HL-60 (cell line): Measurements from ENCODE around the gene TMPRSS13.

Source experiments
- DNase-seq, 2 experiments: peaks; one replicate each; pipeline ENCODE4 v3.0.0-alpha.2; 2010 to 2020; ENCODE audit warnings: low read depth in 1 of 2, low spot score in 1 of 2
- H3K27ac ChIP-seq: fragments of 250-450 bp; sonication (Bioruptor Pico); replicated peaks from 2 replicates; pipeline ENCODE4 v1.5.1; 2020; ENCODE audit warnings: mild to moderate bottlenecking, moderate library complexity
- H3K27me3 ChIP-seq: fragments of 250-450 bp; sonication (Bioruptor Pico); 2 replicates; pipeline ENCODE4 v1.5.1; 2021; ENCODE audit warnings: mild to moderate bottlenecking, moderate library complexity; ENCODE audit not compliant: insufficient read depth, poor library complexity, severe bottlenecking
- H3K4me3 ChIP-seq: replicated peaks from 2 replicates; pipeline ENCODE4 v1.5.1; 2011; ENCODE audit warnings: mild to moderate bottlenecking, control low read depth, low read length; ENCODE audit not compliant: insufficient read depth
- GABPA ChIP-seq: IDR thresholded peaks from 2 replicates; pipeline ENCODE4 v1.6.1; 2012; ENCODE audit warnings: low read depth
- POLR2AphosphoS5 ChIP-seq: IDR thresholded peaks from 2 replicates; pipeline ENCODE4 v1.6.1; 2012; ENCODE audit warnings: low read depth
- SPI1 ChIP-seq: IDR thresholded peaks from 2 replicates; pipeline ENCODE4 v1.6.1; 2012; ENCODE audit warnings: low read depth, mild to moderate bottlenecking, borderline replicate concordance
- TF ChIP-seq, protein P1 (sequence below): IDR thresholded peaks from 2 replicates; pipeline ENCODE4 v1.6.1; 2012; ENCODE audit warnings: low read depth; ENCODE audit not compliant: insufficient replicate concordance
- TF ChIP-seq, protein P2 (sequence below): IDR thresholded peaks from one replicate; pipeline ENCODE4 v1.5.1; 2011; ENCODE audit warnings: low read length, control low read depth, inconsistent platforms; ENCODE audit not compliant: insufficient read depth

TMPRSS13 gene

DNA sequence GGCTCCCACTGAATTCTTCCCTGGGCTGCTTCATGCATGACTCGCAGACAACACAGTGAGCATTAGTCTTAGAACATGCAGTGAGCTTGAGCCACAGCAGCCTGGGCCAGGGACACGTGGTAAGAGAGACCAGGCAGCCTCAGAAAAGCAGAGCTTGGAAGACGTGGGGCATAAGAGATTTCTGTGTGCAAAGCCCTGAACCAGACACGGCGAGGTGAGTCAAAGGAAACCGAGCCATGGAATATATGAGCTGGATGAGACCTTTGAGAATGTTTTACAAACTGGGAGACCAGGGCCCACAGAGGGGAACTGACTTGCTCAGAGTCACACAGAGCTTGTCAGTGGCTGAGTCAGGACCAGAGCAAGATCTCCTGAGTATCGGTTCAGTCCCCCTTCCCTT is 44.2 kb downstream of the TMPRSS13 start:
- TF ChIP-seq, protein P1, sequence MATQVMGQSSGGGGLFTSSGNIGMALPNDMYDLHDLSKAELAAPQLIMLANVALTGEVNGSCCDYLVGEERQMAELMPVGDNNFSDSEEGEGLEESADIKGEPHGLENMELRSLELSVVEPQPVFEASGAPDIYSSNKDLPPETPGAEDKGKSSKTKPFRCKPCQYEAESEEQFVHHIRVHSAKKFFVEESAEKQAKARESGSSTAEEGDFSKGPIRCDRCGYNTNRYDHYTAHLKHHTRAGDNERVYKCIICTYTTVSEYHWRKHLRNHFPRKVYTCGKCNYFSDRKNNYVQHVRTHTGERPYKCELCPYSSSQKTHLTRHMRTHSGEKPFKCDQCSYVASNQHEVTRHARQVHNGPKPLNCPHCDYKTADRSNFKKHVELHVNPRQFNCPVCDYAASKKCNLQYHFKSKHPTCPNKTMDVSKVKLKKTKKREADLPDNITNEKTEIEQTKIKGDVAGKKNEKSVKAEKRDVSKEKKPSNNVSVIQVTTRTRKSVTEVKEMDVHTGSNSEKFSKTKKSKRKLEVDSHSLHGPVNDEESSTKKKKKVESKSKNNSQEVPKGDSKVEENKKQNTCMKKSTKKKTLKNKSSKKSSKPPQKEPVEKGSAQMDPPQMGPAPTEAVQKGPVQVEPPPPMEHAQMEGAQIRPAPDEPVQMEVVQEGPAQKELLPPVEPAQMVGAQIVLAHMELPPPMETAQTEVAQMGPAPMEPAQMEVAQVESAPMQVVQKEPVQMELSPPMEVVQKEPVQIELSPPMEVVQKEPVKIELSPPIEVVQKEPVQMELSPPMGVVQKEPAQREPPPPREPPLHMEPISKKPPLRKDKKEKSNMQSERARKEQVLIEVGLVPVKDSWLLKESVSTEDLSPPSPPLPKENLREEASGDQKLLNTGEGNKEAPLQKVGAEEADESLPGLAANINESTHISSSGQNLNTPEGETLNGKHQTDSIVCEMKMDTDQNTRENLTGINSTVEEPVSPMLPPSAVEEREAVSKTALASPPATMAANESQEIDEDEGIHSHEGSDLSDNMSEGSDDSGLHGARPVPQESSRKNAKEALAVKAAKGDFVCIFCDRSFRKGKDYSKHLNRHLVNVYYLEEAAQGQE = no peak
- TF ChIP-seq GABPA (no peak), SPI1 (no peak), POLR2AphosphoS5 (no peak)
- TF ChIP-seq, protein P2, sequence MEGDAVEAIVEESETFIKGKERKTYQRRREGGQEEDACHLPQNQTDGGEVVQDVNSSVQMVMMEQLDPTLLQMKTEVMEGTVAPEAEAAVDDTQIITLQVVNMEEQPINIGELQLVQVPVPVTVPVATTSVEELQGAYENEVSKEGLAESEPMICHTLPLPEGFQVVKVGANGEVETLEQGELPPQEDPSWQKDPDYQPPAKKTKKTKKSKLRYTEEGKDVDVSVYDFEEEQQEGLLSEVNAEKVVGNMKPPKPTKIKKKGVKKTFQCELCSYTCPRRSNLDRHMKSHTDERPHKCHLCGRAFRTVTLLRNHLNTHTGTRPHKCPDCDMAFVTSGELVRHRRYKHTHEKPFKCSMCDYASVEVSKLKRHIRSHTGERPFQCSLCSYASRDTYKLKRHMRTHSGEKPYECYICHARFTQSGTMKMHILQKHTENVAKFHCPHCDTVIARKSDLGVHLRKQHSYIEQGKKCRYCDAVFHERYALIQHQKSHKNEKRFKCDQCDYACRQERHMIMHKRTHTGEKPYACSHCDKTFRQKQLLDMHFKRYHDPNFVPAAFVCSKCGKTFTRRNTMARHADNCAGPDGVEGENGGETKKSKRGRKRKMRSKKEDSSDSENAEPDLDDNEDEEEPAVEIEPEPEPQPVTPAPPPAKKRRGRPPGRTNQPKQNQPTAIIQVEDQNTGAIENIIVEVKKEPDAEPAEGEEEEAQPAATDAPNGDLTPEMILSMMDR = no peak
- H3K27ac ChIP-seq = no peak overlapping the region
- H3K4me3 ChIP-seq = no peak overlapping the region
- DNase-seq = no peak
- H3K27me3 ChIP-seq = peaks cover 8% of the 10 kb centered on the region

DNA sequence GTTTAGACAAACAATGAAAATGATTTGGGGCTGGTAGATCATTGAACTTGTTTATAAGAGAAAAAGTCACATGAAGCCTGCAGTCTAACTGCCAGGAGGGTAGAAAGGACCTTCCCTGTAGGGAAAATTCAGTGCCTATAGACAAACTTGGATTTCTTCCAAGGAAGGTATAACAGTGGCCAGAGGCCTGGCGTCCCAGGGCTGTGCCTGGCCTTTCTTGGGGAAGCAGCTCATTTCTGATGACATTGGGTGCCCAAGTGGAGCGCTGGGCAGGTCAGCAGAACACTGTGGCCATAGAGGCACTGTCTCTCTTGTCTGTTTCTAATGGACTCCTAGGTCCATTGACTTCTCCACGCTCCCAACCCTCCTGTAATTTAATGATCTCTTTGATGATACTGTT is 46.1 kb downstream of the TMPRSS13 start:
- Histone ChIP-seq H3K4me3 (no peak overlapping the region), H3K27ac (no peak overlapping the region), H3K27me3 (peaks cover 21% of the 10 kb centered on the region)
- no peak for DNase-seq
- TF ChIP-seq, protein P2 = no peak
- TF ChIP-seq, protein P1 = no peak
- no peak for TF ChIP-seq POLR2AphosphoS5
- TF ChIP-seq GABPA = no peak
- TF ChIP-seq SPI1 = no peak

DNA sequence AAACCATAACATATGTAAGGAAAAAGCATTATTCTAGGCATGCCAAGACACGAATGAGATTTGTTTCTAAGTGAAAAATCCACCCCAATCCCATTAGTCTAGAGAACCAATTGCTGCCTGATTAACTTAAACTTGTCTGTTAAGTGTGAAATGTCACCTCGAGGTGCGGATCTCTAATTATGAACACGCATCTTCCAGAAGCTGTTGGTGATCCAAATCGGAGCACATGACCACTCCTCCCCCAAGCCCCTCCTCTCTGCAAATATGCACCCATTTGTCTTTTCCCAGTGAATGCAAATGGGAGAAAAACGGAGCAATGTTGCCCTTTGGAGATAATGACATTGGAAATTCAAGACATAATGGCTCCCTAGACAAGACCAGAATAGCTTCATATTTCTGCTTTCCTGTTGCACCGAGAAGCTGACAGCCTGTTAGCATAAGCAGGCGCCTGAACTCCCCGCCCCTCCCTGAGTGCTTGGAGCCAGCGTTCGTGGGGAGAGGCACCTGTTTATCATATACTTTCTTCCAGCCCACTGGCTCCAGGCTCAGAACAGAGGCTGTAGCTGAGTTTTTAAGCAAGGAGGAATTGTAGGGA is 46.8 kb downstream of the TMPRSS13 start:
- no peak overlapping the region for H3K4me3 ChIP-seq
- H3K27ac ChIP-seq = no peak overlapping the region
- H3K27me3 ChIP-seq = peaks cover 25% of the 10 kb centered on the region
- DNase-seq = no peak
- TF ChIP-seq GABPA (no peak), POLR2AphosphoS5 (no peak), SPI1 (no peak)
- TF ChIP-seq, protein P1 = no peak
- TF ChIP-seq, protein P2 = no peak
